GM18870 (cell line): ENCODE data around the gene HES7.
"Not testable (repeated sequence)": the region's sequence is repeated elsewhere in the genome, so short reads cannot be mapped to it uniquely, and the experiment has no call there.

ENCODE experiments used
- ATAC-seq: cut with Tn5 transposase; IDR thresholded peaks from one replicate; pipeline ENCODE4 v1.9.1; 2021; ENCODE audit warnings: moderate library complexity; ENCODE audit not compliant: unreplicated experiment

Gene HES7

DNA sequence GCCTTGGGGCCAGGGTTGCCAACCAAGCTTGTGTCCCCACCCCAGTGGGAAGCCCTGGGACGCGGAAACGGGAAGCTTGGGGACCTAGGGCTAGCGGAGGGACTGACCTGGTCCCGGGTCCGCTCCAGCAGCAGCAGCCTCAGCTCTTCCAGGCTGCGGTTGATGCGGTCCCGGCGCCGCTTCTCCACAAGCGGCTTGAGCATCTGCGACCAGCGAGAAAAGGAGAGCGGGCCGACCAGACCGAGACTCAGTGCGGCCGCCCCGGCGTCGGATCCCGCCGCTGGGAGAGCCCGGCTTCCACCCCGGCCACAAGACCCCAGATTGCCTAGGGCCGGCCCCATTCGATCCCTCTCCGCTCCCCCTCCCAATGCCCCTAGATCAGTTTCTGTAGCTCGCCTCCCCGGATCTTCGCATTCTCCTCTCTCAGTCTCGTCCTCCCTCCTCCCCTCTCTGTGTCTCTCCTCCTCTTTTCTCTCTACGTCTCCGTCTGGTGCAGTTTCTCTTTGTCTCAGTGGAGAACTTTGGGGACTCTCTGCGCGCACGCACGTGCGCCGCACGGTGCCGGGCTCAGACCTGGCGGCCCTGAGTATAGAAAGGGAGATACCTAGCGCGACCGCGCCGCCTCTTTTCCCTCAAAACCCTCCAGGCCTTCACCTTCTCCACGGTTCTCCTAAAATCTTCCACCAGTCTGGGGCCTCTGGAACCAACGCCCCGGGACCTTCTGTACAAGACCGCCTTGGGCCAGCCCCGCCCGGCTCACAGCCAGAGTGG, 797 bp downstream of the HES7 start:
- no peak for ATAC-seq

DNA sequence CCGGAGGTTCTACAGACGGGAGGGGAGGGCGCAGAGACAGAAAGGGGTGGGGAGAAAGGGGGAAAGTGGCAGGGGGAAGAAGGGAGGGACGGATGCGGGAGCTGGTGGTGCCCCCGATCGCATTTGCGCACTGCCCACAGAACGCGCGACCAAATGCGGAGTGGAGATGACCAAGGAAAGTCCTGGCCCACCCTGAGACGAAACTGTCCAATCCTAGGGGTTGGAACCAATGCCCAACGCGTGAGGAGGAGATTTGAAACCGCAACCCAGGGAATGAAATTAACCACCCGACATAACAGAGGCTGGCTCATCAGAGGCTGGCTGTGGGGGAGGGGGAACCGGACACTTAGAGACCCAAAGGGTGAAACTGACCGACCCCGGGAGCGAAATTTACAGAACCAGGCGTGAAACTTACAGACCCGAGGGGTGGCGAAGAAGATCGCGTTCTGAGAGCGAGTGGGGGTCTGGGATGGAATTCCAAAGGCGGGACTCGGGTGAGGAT, 1.4 kb downstream of the HES7 start:
- ATAC-seq = no peak

DNA sequence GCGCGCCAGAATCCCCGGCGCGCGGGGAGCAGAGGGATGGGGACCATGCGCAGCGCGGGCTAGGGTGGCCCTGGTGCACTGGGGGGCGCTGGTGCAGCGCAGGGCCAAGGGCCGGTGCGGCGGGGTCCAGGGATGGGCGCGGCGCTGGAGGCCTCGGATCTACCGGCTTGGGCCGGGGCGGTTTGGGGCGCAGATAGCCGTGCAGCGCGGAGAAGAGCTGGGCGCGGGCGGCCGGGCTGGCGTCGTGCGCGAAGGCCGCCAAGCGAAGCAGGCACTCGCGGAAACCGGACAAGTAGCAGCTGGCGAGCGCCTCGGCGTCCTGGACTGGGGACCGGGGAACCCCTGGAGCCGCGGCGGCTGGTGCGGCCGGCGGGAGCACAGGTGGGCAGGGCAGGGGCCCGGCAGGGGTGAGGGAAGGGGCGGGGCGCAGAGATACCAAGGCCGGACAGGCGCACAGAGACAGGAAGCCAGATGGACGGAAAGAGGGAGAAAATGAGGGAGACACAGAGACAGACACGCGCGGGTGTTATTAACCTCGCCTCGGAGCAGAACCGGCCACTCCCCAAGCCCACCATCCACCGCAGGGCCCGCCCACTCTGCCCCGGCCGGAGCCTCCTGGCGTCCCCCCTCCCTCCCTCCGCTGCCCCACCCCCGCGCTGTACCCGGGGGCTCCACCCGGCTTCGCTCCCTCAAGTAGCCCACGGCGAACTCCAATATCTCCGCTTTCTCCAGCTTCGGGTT, 2.1 kb downstream of the HES7 start:
- no peak for ATAC-seq

DNA sequence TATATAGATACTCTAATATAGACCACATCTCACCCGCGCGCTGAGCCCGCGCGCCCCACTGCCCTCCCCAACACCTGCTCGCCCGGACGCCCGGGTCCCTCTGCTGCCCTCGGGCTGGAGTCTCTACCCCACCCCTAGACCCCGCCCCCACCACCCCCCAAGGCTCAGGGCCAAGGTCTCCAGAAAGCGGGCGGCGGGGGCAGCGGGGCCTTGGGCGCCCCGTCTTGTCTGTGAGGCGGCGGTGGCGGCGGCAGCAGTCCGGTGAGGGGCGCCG, 2.6 kb downstream of the HES7 start:
- no peak for ATAC-seq

DNA sequence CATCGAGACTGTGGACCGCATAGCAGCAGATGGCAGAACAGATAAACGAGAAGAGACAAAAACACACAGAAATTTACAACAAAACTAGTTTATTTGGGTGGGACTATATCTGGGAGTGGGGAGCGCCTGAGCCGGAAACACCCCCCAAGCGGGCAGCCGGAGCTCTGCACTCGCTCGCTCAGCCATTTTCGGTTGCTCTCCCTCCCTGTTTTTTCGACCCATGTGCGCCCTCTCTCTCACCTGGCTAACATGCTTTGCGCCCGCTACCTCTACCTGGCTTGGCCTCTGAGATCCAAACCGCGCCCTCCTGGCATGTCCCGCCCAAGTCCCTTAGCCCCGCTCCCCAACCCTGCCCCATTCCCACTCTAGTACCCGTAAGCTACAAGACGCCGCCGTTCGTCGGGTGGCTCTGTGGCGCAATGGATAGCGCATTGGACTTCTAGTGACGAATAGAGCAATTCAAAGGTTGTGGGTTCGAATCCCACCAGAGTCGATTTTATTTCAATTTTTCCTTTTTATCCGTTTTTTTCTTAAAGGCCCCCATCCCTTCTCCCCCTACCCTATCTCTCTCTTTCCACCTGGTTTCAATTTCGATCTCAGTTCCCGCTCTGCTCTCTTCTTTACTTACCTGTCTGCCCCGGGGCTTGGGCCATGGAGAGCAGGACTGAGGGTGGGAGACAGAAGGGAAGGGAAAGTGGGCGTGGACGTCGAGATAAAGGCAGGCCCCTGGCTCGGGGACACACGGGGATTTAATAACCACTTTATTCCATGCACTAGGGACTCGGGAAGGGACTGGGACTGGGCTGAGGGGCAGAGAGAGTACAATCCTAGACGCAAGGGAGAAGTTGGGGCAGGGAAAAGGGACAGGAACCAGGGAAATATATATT, 3.1 kb downstream of the HES7 start:
- no peak for ATAC-seq

DNA sequence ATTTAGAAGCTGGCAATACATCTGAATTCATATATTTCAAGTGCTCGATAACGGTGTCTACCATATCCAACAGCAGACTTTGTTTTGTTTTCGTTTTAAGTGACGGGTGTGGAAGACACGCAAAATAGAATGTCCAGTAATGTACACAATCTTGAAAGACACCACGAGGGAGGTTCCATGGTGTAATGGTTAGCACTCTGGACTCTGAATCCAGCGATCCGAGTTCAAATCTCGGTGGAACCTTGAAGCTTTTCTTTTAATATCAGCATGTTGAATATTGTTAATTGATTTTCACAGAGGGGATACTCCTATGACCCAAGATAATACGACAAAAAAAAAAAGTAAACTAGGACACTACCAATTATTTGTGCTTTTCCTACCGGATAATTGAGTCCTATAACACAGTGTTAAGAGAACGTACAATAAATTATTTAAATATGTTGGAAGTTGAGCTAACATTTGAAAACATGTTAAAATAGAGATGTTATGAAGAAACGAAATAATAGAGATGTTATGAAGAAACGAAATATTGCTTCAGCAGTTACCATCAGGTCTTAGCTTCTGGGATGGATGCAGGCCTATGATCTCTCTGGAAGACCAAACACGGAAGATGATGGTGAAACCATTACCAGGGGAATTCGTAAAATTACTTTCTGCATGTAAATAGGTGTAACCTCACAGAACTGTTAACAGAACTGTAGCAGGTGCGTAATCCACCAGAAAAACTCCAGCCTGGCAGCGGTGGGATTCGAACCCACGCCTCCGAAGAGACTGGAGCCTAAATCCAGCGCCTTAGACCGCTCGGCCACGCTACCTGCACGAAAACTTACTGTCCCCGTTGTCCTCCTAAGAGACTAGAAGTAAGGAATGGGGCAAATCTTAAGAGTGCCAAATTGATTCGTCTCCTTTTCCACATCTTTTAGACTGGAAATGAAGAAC, 4.1 kb downstream of the HES7 start:
- peak; percentile 52 for ATAC-seq

DNA sequence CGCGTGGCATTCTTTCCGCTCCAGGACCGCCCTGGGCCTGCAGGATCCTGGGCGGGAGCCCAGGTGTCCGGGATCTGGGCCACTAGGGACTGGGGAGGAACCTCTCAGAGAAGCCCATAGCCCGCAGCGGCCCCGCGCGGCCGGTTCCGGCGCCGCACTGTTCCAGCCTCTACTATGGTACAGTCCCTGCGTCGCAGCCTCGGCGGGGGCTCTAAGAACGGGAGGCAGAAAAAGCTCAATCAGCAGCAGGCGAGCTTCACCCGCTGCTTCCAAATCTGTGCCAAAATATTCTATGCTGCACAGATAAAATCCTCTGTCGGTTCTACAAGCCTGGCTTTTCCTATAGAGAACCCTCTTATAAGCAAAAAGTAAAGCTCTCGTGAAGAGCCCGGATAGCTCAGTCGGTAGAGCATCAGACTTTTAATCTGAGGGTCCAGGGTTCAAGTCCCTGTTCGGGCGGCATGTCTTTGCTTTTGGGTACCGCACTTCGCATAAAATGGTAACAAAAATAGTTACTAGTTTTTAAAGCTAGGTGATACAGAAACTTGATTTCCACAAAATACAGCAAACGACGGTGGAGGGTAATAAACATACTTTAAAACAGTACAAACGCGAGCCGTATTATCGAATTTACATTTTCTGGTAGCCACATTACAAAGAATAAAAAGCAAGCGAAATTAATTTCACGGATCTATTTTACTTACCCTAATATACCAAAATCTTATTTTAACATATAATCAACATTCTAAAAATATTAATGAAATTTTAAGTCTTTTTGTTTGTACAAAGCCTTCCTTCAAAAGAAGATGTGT, 4.9 kb downstream of the HES7 start:
- no peak for ATAC-seq

DNA sequence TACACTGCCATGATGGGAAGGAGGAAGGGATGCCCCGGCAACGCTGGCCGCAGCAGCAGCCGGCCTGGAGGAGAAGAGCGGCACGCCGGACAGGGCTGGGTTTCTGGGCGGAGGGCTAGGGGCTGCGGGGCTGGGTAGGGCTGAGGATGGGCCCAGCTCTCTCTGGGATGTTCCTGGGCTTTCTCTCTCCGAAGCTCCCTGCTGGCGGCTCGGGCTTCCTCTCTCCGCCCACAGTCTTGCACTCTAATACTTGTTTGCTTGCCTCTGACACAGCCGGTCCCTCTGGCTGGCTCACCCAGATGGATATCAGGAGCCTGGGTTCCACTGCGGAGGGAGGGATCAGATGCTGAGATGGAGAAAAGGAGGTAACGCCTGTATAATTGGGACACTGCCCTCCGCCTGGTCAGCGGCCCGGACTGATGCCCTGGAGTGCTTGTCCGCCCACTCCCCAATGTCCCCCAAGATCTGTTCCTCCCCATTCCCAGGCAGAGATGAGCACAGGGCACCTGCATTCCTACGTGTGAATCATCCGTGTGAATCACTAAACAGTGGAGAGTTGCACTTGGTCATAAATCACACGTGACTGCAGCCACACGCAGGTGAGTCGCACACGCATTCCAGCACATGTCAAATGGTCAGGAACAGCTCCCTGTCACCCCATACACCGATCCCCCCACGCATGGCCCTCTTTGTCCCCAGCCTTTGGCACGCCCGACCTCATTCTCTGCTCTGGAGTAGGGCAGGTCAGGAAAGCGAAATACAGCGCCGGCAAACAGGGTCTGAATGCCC, 5.7 kb downstream of the HES7 start, which contains the start of gene ALOXE3:
ALOXE3 (minus strand) TSS at position 535 of the 789 bp plus-strand sequence; CDS start at position 11, 524 bp downstream.
- no peak for ATAC-seq

DNA sequence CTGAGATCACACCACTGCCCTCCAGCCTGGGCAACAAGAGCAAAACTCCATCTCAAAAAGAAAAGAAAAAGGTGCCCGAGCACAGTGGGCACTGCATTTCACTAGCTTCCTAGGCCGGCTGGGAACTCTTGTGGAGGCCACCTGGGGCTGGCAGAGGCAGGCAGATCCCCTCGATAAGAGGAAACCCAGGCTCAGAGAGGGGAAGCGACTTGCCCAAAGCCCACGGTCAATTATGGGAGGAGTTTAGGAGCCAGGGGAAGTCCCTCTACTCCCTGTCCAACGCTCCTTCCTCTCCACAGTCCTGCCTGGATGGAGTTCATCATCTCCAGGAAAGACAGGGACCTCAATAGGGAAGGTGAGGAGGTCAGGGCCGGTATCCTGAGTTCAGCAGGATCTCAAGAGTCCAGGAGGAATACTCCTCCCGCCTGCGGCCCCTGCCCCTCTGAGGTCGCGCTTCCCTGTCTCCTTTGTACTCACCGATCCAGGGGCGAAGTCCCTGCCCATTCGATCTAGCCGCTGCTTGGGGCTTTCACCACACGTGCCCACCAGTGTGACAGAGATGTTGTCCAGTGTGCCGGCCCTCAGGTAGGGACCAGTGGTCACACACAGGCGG, 6.4 kb downstream of the HES7 start:
- ATAC-seq = no peak

DNA sequence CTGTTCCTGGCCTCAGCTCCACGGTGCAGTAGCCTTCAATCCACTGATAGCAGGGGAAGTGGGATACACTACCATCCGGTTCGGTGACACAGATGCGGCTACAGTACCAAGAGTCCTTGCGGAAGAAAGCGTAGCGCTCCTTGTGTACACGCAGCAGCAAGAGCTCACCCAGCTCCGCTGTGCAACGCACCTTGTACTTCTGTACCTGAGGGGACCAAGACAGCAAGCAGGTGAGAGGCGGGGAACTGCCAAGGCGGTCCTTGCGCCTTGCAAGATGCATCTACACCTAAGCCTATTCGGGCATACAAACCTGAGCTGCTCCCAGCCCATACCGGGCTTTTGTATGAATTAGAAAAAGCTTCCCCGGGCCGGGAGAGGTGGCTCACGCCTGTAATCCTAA, 7.1 kb downstream of the HES7 start:
- ATAC-seq = no peak

DNA sequence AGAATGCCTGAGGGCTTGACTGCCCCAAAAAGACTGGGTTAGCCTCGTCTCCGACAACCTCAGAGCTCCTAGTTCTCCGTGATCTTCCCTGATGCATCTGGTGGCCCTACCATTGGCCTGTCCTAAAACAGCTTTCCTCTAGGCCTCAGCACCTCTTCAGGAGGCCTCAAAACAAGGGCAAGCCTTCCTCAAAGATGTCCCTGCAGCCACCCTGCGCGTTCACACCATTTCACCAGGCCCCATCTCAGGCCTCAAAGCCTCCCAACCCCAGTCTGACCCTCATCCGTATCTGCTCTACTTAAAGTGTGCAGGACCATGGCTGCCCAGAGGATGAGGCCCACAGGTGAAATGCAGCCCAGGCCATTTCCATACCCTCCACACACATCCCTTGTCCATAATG, 13.0 kb downstream of the HES7 start:
- no peak for ATAC-seq

DNA sequence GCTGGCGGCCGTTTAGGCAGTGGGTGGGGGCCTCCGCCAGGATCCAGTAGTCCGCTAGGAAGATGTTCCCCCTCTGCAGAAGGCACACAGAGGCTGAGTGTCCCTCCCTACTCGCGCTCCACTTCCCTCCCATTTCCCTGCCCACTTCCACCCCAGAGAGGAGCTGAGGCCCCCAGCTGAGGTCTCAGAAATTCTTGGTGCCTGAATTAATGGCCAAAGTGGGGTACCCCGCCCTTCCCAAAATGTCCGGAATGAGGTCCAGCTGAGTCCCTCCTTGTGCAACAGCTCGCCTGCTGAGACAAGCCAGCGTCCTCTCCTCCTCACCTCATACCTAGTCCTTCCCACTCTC, 13.5 kb downstream of the HES7 start:
- ATAC-seq = no peak

DNA sequence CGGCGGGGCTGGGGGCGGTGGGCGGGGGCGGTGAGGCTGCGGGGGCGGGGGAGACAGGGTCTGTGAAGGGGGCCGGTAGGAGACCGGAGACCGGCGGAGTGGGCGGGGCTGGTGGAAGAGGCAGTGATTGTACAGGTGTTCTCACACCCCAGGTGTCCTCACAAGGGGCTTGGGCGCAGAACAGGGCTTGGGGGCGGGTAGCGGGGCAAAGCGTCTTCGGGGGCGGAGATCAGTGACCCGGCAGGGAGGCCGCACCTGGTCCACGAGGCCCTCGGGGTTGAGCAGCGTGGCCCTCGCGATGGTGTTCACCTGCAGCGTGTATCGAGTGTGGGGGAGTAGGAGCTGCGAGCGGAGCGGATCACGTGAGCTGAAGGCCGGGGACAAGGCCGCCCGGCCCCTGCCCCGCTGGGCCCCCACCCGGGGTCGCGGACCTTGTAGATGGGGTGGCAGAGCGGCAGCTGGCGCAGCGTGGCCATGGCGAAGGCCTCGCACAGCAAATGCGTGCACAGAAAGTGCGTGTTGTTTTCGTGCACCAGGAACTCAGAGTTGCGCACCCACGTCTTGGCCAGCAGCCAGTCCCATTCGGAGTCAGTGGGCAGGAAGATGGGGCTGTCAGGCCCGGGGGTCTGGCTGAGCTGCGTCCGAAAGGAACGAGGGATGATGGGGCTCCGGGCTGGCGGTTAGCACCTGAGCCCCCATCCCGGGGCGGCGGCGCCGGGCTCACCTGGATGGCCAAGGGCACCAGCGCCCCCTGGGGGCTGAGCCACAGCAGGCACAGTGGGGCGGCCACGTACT, 14.0 kb downstream of the HES7 start:
- no peak for ATAC-seq

DNA sequence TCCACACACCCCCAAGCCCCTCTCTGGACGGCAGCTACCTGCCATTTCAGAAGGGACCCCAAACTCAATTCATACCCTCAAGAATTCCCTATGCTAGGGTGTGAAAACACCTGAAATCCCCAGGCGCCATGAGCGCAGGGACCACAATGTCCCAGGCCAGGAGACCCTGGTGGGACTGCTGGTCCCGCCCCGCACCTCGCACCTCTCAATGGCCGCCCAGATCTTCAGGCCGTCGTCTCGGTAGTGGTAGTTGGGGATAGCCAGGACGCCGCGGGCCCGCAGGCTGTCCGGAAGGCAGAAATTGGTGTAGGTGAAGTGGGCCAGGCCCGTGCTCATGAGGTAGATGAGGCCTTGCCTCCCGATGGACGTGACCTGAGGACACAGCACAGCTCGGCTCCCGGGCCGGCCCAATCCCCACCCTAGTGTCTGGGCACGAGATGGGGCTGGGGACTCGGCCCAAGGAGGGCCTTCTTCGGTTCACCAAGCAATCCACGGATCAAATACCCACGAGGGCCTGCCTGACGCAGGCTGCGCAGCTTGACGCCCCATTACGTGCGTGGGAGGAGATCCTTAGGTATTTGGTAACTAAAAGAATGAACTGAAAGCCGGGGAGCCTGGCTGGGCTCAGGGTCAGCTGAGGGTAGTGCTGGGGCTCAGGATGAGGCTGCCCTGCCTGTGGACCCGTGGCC, 14.8 kb downstream of the HES7 start:
- ATAC-seq = no peak

DNA sequence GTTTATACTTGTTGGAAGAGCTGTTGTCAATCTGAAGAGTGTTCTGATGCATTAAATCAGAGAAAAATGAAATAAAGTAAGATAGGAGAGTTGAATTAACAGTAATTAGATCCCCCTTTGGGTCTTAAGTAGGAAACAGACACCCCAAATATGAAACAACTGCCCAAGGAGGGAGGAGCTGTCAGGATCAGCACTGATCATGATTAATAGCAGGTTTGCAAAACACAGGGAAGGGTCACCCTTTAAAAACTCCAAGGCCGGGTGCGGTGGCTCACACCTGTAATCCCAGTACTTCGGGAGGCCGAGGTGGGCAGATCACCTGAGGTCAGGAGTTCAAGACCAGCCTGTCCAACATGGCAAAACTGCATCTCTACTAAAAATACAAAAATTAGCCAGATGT, 16.9 kb downstream of the HES7 start:
- ATAC-seq = not testable (repeated sequence)

DNA sequence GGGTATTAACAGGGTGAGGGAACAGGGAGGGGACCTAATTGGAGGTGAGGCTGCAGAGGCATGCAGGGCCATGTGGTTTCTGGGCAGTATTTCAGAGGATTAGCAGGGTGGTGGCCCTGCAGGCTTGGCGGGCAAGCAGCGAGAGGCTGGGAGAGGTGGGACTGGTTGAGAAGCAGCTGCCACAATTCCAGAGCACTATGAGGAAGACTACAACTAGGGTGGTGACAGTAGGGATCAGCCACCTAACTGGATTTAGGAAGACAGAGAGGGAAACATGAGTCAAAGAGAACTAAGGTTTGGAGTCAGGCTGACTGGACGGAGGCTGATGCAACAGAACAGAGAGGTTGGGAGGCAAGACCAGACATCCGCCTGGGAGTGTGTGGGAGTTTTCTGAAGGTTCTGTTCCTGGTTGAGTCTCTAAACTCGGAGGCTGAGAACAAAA, 17.9 kb downstream of the HES7 start:
- ATAC-seq = no peak

DNA sequence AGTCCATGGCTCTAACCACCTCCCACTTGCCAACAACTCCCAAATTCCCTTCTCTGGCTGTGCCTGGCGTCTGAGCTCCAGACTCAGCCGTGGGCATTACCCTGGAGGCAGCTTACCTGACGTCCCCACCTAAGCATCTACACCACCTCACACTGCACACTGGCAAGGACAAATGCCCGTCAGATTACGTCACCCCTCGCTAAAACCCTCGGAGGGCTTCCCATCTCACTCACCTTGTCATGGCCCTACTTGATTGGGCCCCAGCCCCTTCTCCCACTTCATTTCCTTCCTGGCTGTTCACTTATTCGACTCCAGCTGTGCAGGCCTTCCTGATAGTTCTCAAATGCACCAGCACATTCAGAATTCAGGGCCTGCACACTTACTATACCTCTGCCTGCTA, 19.0 kb downstream of the HES7 start:
- ATAC-seq = no peak
